HepG2 (cell line): Measurements from ENCODE around the gene CSMD2.

Experiments
- ELK4 ChIP-seq: sonication (generic); formaldehyde crosslinking; IDR thresholded peaks from 2 replicates; pipeline ENCODE4 v1.9.0; 2021; ENCODE audit warnings: missing genetic modification reagents, borderline replicate concordance
- WIZ ChIP-seq: sonication (generic); formaldehyde crosslinking; IDR thresholded peaks from 2 replicates; pipeline ENCODE4 v1.5.1; 2020; ENCODE audit warnings: mild to moderate bottlenecking, missing genetic modification reagents

GRCh38 chr1:33736496-33736895 is 428.5 kb downstream of the CSMD2 start:
- no peak for TF ChIP-seq WIZ (CRISPR knock-in tag)
- no peak for TF ChIP-seq ELK4 (CRISPR knock-in tag)
